ENCODE measurements around the gene ENDOV. TPM values are rescaled to one million over a fixed set of nuclear protein-coding genes. Genes with fewer than 3 reads are reported as not detected.

The ENDOV gene
- total RNA-seq, 2 donors from 2014 or later, result 19.1 to 25.3 TPM

GRCh38 chr17:80441598-80442322 lies 26.8 kb downstream of the ENDOV start:
- H3K4me3 ChIP-seq, result no peak overlapping the region
- no peak for TF ChIP-seq CTCF (IDR thresholded peaks at IDR 0.05)
- H3K36me3 ChIP-seq, result no peaks in the 10 kb centered on the region
- intact Hi-C loops (cut with DNase I), result no loop called here
- H3K27me3 ChIP-seq, result no peaks in the 10 kb centered on the region
- no peaks in the 10 kb centered on the region for H3K4me1 ChIP-seq
- no peak for DNase-seq
- no peak overlapping the region for H3K27ac ChIP-seq
- H3K9ac ChIP-seq (ENCODE audit: low read depth in 2 of 2, low read length in 2 of 2), result no peak overlapping the region
- H3K9me3 ChIP-seq, result no peaks in the 10 kb centered on the region

- no peak for DNase-seq
- no peaks in the 10 kb centered on the region for H3K9me3 ChIP-seq
- no peaks in the 10 kb centered on the region for H3K27me3 ChIP-seq
- no peaks in the 10 kb centered on the region for H3K36me3 ChIP-seq
- H3K4me1 ChIP-seq, result no peaks in the 10 kb centered on the region
- no peak overlapping the region for H3K27ac ChIP-seq
- TF ChIP-seq CTCF (IDR thresholded peaks at IDR 0.05), result no peak
- no peak overlapping the region for H3K4me3 ChIP-seq
- intact Hi-C loops (cut with DNase I), result no loop called here
- no peak overlapping the region for H3K9ac ChIP-seq (ENCODE audit: low read depth in 2 of 2, low read length in 2 of 2)
Observed at GRCh38 chr17:80442323-80442659, 27.3 kb downstream of the ENDOV start.

GRCh38 chr17:80442764-80443163 lies 27.8 kb downstream of the ENDOV start:
- Histone ChIP-seq H3K4me3 (no peak overlapping the region), H3K9ac (ENCODE audit: low read depth in 2 of 2, low read length in 2 of 2) (no peak overlapping the region), H3K4me1 (no peaks in the 10 kb centered on the region), H3K27ac (no peak overlapping the region), H3K9me3 (no peaks in the 10 kb centered on the region), H3K27me3 (no peaks in the 10 kb centered on the region), H3K36me3 (no peaks in the 10 kb centered on the region)
- TF ChIP-seq CTCF (IDR thresholded peaks at IDR 0.05), result no peak
- DNase-seq, result no peak
- intact Hi-C loops (cut with DNase I), result no loop called here

GRCh38 chr17:80443498-80443897 lies 28.5 kb downstream of the ENDOV start:
- Histone ChIP-seq H3K36me3 (no peaks in the 10 kb centered on the region), H3K9ac (ENCODE audit: low read depth in 2 of 2, low read length in 2 of 2) (no peak overlapping the region), H3K4me1 (no peaks in the 10 kb centered on the region), H3K27ac (no peak overlapping the region), H3K27me3 (no peaks in the 10 kb centered on the region), H3K4me3 (no peak overlapping the region), H3K9me3 (no peaks in the 10 kb centered on the region)
- DNase-seq, result no peak
- no peak for TF ChIP-seq CTCF (IDR thresholded peaks at IDR 0.05)
- intact Hi-C loops (cut with DNase I), result no loop called here

- TF ChIP-seq CTCF (IDR thresholded peaks at IDR 0.05), result no peak
- Histone ChIP-seq H3K4me3 (no peak overlapping the region), H3K36me3 (no peaks in the 10 kb centered on the region), H3K27ac (no peak overlapping the region), H3K4me1 (no peaks in the 10 kb centered on the region), H3K9me3 (no peaks in the 10 kb centered on the region), H3K9ac (ENCODE audit: low read depth in 2 of 2, low read length in 2 of 2) (no peak overlapping the region), H3K27me3 (no peaks in the 10 kb centered on the region)
- no peak for DNase-seq
- intact Hi-C loops (cut with DNase I), result no loop called here
Observed at GRCh38 chr17:80443916-80444643, 29.1 kb downstream of the ENDOV start.

Data from colonic mucosa (tissue), 4 donors.